Mucosa of descending colon (tissue), 3 donors: Measurements from ENCODE around the gene ALDH3A2. TPM values are rescaled to one million over a fixed set of nuclear protein-coding genes. Genes with fewer than 3 reads are reported as not detected.

ENCODE experiments used
- ATAC-seq: fragments of 200-7000 bp; cut with Tn5 transposase; one replicate; pipeline ENCODE4 v1.9.1; 2020; ENCODE audit warnings: mild to moderate bottlenecking, moderate library complexity
- DNase-seq, 3 donors: peaks; one replicate each; pipeline ENCODE4 v3.0.0-alpha.2; 2020
- H3K36me3 ChIP-seq: fragments of 200-600 bp; one replicate; pipeline ENCODE4 v1.8.0; 2021; ENCODE audit warnings: low read depth, mild to moderate bottlenecking
- H3K4me1 ChIP-seq: fragments of 200-600 bp; one replicate; pipeline ENCODE4 v1.8.0; 2021; ENCODE audit warnings: low read depth, mild to moderate bottlenecking
- H3K4me3 ChIP-seq: fragments of 200-600 bp; one replicate; pipeline ENCODE4 v1.8.0; 2021; ENCODE audit warnings: mild to moderate bottlenecking
- H3K9me3 ChIP-seq: fragments of 200-600 bp; one replicate; pipeline ENCODE4 v1.8.0; 2021; ENCODE audit warnings: mild to moderate bottlenecking
- intact Hi-C, 2 donors: fragments of 100-400 bp; cut with DNase I in 1 of 2; cut with micrococcal nuclease in 1 of 2; formaldehyde crosslinking; loops; one replicate each; pipeline versions ENCODE4 v1.11.0 to v1.11.1; 2022; cut with DNase I, micrococcal nuclease
- long read RNA-seq, 2 donors: library from polyadenylated mRNA; unstranded; transcript quantifications; one replicate each; pipeline ENCODE4 v2.0.0, GENCODE V29; 2019 to 2021
- total RNA-seq, 3 donors: library from RNA; stranded (reverse); fragmentation: NEBNext Ultra II Directional in 2 of 3; extraction: Animal tissue kit (Norgen Biotek cat#: 25700) in 2 of 3; gene quantifications; one replicate each; pipeline versions ENCODE4 v1.2.1 to v1.2.4, GENCODE V29; 2021 to 2023
- TF ChIP-seq, protein P1 (sequence below): fragments of 200-600 bp; IDR thresholded peaks from one replicate; pipeline ENCODE4 v1.8.0; 2022; ENCODE audit warnings: antibody characterized with exemption, mild to moderate bottlenecking
- donor health status: DM: no; HTN: no; CAD: no; lungs with moderate emphysema.
- donor health status: DM: no; HTN: no; CAD: no.
- donor health status: DM: no; HTN: yes; CAD: no.

Gene ALDH3A2
- total RNA-seq = 100 to 1,000 TPM in 1 of 3 donors, 10 to 100 TPM in 2; 93.8 to 129 (median 98.1) TPM
- long read RNA-seq, donor 1, transcript ALDH3A2-202 (11 exons, 3,828 nt) = minor isoform, 6 of 99 reads
- long read RNA-seq, donor 1, transcript ALDH3A2-210 (1 exons, 3,512 nt) = minor isoform, 5 of 99 reads
- long read RNA-seq, donor 1, transcript ALDH3A2-201 (10 exons, 3,928 nt) = major isoform, 66 of 99 reads
- long read RNA-seq, donor 1, partial matches to known transcripts = 7 of 99 reads
- long read RNA-seq, donor 1, other reads (novel, unspliced or antisense) = 7 of 99 reads
- long read RNA-seq, donor 2, transcript ALDH3A2-201 (10 exons, 3,928 nt) = major isoform, 57 of 76 reads
- long read RNA-seq, donor 2, transcript ALDH3A2-202 (11 exons, 3,828 nt) = minor isoform, 6 of 76 reads
- long read RNA-seq, donor 2, partial matches to known transcripts = 8 of 76 reads
- long read RNA-seq, donor 2, other reads (novel, unspliced or antisense) = 2 of 76 reads

DNA sequence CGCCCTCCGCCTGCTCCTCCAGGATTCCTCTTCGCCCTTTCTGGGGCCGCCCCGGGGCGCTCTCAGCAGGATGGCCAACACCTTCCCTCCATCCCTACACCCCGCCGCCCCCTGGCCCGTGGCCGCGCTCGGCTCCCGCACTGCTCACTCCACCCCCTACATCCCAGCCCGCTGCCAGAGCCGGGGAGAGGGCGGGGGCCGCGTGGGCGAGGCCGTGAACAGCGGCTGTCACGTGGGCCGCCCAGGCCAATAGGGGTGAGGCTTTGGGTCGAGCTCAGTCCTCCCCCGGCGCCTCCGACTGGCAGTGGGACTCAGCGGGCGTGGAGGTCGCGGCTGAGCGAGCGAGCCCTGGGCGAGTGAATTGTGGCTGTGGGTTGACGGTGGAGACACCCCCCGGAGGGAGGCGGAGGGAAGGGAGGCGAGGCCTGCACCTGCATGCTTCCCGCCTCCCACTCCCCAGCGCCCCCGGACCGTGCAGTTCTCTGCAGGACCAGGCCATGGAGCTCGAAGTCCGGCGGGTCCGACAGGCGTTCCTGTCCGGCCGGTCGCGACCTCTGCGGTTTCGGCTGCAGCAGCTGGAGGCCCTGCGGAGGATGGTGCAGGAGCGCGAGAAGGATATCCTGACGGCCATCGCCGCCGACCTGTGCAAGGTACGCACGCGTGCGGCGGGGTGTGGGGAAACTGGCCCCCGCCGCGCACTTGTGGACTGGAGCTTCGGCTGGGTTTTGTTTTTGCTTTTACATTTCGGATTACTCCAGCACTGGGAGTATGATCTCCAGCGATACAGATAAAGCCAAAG is at the start of gene ALDH3A2:
Gene ALDH3A2 (plus strand): TSS at position 277 of the 799 bp plus-strand sequence. CDS start 221 bp downstream, at position 498.
- DNase-seq = peak; percentile 97 to 99 (median 98)
- Histone ChIP-seq H3K9me3 (no peaks in the 10 kb centered on the region), H3K36me3 (no peaks in the 10 kb centered on the region), H3K4me3 (peak within 1 kb of the TSS; percentile 39), H3K4me1 (peaks cover 35% of the 10 kb centered on the region)
- TF ChIP-seq, protein P1, sequence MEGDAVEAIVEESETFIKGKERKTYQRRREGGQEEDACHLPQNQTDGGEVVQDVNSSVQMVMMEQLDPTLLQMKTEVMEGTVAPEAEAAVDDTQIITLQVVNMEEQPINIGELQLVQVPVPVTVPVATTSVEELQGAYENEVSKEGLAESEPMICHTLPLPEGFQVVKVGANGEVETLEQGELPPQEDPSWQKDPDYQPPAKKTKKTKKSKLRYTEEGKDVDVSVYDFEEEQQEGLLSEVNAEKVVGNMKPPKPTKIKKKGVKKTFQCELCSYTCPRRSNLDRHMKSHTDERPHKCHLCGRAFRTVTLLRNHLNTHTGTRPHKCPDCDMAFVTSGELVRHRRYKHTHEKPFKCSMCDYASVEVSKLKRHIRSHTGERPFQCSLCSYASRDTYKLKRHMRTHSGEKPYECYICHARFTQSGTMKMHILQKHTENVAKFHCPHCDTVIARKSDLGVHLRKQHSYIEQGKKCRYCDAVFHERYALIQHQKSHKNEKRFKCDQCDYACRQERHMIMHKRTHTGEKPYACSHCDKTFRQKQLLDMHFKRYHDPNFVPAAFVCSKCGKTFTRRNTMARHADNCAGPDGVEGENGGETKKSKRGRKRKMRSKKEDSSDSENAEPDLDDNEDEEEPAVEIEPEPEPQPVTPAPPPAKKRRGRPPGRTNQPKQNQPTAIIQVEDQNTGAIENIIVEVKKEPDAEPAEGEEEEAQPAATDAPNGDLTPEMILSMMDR = no peak
- ATAC-seq = peak; percentile 96
- intact Hi-C loops = loop anchor here in 1 of 2 donors (5.0 kb wide), 1 partner anchor 136 kb away; no protein-coding TSS in a partner anchor

- Histone ChIP-seq H3K4me1 (no peaks in the 10 kb centered on the region), H3K4me3 (no peak overlapping the region), H3K36me3 (no peaks in the 10 kb centered on the region), H3K9me3 (no peaks in the 10 kb centered on the region)
- TF ChIP-seq, protein P1 = no peak
- intact Hi-C loops = no loop called here
- DNase-seq (no peak), ATAC-seq (no peak)
Observed at GRCh38 chr17:19610311-19610710, 38.2 kb upstream of the ALDH3A2 start.

GRCh38 chr17:19610879-19611278 is 37.7 kb upstream of the ALDH3A2 start:
- intact Hi-C loops = no loop called here
- DNase-seq = no peak
- no peak for ATAC-seq
- TF ChIP-seq, protein P1 = no peak
- Histone ChIP-seq H3K4me1 (no peaks in the 10 kb centered on the region), H3K36me3 (no peaks in the 10 kb centered on the region), H3K4me3 (no peak overlapping the region), H3K9me3 (no peaks in the 10 kb centered on the region)

DNA sequence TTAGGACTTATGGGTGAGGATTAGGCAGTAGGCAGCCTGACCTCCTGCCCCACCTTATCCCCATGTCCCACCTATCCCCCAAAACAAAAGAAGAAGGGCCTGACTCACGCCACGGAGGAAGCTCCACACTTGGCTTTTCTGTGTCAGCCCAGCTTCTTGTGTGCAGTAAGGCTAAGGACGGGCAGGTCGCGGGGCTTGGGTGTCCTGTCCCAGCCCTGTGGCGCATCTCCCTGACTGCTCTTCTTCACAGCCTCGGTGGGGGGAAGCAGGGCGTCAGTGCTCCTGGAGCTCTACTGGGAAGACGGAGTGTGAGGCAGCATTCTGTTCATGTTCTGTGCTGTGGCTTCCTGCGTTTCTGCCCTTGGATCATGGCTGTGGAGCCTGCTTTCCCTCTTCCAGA is 34.6 kb upstream of the ALDH3A2 start:
- DNase-seq = no peak
- H3K4me3 ChIP-seq = no peak overlapping the region
- no peaks in the 10 kb centered on the region for H3K36me3 ChIP-seq
- H3K9me3 ChIP-seq = peaks cover 15% of the 10 kb centered on the region
- ATAC-seq = no peak
- H3K4me1 ChIP-seq = no peaks in the 10 kb centered on the region
- TF ChIP-seq, protein P1 = no peak
- intact Hi-C loops = no loop called here

GRCh38 chr17:19614900-19615299 is 33.7 kb upstream of the ALDH3A2 start:
- Histone ChIP-seq H3K9me3 (peaks cover 24% of the 10 kb centered on the region), H3K36me3 (no peaks in the 10 kb centered on the region), H3K4me3 (no peak overlapping the region), H3K4me1 (no peaks in the 10 kb centered on the region)
- ATAC-seq (no peak), DNase-seq (no peak)
- TF ChIP-seq, protein P1 = no peak
- intact Hi-C loops = no loop called here
